HG03025 (cell line): ENCODE data around the gene NHS.
"Not testable (repeated sequence)": the region's sequence is repeated elsewhere in the genome, so short reads cannot be mapped to it uniquely, and the experiment has no call there.

ENCODE experiments used
- ATAC-seq: cut with Tn5 transposase; IDR thresholded peaks from one replicate; pipeline ENCODE4 v1.9.1; 2021; ENCODE audit warnings: mild to moderate bottlenecking, moderate library complexity; ENCODE audit not compliant: unreplicated experiment, low FRiP score

The NHS gene

GRCh38 chrX:17568804-17569203, 193.8 kb downstream of the NHS start:
- not testable (repeated sequence) for ATAC-seq

- no peak for ATAC-seq
Measured at GRCh38 chrX:17579026-17579425, 204.0 kb downstream of the NHS start.

GRCh38 chrX:17580539-17581152, 205.6 kb downstream of the NHS start:
- no peak for ATAC-seq

- ATAC-seq, result no peak
Measured at GRCh38 chrX:17581641-17582040, 206.6 kb downstream of the NHS start.

- no peak for ATAC-seq
Measured at GRCh38 chrX:17584248-17584681, 209.3 kb downstream of the NHS start.

GRCh38 chrX:17585006-17585405, 210.0 kb downstream of the NHS start:
- ATAC-seq, result no peak

GRCh38 chrX:17587366-17587765, 212.4 kb downstream of the NHS start:
- no peak for ATAC-seq

GRCh38 chrX:17588303-17588702, 213.3 kb downstream of the NHS start:
- no peak for ATAC-seq

GRCh38 chrX:17590892-17591740, 216.1 kb downstream of the NHS start:
- ATAC-seq, result peak; percentile 81

GRCh38 chrX:17591741-17592110, 216.7 kb downstream of the NHS start:
- ATAC-seq, result no peak

GRCh38 chrX:17592117-17592516, 217.1 kb downstream of the NHS start:
- ATAC-seq, result no peak

- no peak for ATAC-seq
Measured at GRCh38 chrX:17594693-17595092, 219.7 kb downstream of the NHS start.

GRCh38 chrX:17595456-17596035, 220.5 kb downstream of the NHS start:
- ATAC-seq, result no peak

GRCh38 chrX:17596061-17596460, 221.1 kb downstream of the NHS start:
- ATAC-seq, result no peak

- ATAC-seq, result no peak
Measured at GRCh38 chrX:17596546-17597205, 221.7 kb downstream of the NHS start.

- ATAC-seq, result no peak
Measured at GRCh38 chrX:17597327-17597726, 222.3 kb downstream of the NHS start.

GRCh38 chrX:17597836-17598439, 222.9 kb downstream of the NHS start:
- ATAC-seq, result no peak

- no peak for ATAC-seq
Measured at GRCh38 chrX:17601441-17602200, 226.6 kb downstream of the NHS start.

GRCh38 chrX:17602245-17602644, 227.2 kb downstream of the NHS start:
- no peak for ATAC-seq

- ATAC-seq, result no peak
Measured at GRCh38 chrX:17603196-17603595, 228.2 kb downstream of the NHS start.
